ENCODE measurements around the gene FOS.

- TF ChIP-seq EZH2 (IDR thresholded peaks at IDR 0.05) (no peak), CTCF (IDR thresholded peaks at IDR 0.05) (peak; percentile 6)
Observed at GRCh38 chr14:75283162-75283832, 4.7 kb downstream of the FOS start.

Data from neural progenitor cell (in vitro differentiated cells).